Stimulated activated CD4-positive, alpha-beta T cell treated with anti-CD3 and anti-CD28 coated beads, Interleukin-1b, Interleukin-23, amount 100 ng/mL, for 48 hours (primary cell): ENCODE data around the gene CAT.
A peak's percentile ranks its signal among the peaks of the same experiment; 100 is the strongest.
"Not testable (repeated sequence)": the region's sequence is repeated elsewhere in the genome, so short reads cannot be mapped to it uniquely, and the experiment has no call there.

Experiments
- DNase-seq: peaks from one replicate; pipeline ENCODE4 v3.0.0-alpha.2; 2020

Gene CAT

DNA sequence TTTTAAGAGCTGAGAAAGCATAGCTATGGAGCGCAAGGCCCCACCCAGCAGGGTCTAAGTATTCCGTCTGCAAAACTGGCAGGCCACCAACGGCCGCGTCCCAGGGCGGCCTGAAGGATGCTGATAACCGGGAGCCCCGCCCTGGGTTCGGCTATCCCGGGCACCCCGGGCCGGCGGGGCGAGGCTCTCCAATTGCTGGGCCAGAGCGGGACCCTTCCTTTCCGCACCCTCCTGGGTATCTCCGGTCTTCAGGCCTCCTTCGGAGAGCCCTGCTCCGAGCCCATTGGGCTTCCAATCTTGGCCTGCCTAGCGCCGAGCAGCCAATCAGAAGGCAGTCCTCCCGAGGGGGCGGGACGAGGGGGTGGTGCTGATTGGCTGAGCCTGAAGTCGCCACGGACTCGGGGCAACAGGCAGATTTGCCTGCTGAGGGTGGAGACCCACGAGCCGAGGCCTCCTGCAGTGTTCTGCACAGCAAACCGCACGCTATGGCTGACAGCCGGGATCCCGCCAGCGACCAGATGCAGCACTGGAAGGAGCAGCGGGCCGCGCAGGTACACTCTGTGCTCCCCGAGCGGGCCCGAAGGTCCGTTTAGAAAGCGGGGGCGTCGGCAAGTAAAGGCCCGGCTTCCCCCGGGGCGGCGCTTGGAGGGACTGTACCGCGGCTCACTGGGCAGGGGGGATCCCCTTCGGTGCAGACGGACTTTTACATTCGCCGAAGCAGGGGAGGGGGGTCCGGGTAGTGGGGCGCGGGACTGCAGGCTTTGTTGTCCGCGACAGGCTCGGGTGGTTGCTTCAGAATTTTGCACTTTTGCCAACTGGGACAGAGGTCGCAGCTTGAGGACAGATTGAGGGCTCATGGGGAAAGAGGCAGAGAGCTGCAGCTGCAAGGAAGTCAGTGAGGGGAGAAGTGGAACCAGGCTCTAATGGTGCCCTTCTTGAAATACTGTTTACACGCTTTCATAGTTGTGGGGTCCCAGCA is at the start of gene CAT:
CAT (plus strand) TSS at position 406 of the 979 bp plus-strand sequence; CDS start at position 486, 80 bp downstream.
- peak; percentile 98 for DNase-seq

DNA sequence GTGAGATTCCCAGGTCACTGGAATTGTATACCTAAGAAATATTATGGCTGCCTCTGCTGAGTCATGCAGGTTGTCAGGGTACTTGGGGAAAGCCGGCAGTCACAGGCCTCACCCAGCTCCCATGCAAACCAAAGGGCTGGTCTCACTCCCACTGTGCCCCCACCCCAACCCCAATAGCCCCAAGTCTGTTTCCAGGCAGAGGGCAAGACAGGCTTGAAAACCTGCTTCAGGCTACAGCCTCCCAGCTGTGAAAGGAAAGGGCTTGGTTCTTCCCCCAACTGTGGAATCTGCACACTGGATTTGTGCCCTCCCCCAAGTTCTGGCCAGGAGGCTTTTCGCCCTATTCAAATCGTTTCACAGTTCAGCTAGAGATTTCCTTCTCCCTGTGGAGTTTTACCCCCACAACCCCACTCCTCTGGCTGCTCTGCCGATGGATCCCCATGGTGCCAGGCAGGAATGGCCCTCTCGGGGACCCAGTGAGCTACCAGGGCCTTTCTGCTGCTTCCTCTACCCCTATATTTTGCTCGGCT is 43.9 kb upstream of the CAT start:
- no peak for DNase-seq

DNA sequence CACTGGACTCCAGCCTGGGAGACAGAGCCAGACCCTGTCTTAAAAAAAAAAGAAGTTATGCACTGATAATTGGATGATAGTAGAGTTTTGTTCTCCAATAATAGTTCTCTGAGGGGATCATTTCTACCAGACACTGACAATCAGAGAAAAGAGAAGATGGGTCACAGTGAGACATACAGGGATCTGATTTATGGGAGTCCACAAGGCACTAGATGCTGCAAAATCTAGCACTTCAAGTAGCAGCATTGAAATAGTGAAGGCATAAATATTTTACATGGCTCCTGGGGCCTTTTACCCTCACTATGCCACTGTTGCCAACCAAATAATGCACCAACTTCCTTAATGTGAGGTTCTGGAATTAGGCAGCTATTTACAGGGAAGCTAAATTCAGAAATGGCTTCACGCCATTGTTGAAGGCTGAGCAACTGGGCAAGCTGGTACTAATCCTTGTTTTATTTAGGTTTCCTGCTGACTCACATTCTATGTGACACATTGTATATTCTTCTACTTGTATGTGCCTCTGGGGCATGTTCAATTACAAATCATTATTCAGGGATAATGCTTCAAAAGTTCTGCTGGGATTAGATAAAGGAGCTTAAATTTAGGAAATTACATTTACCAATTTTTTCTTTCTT is 42.7 kb upstream of the CAT start:
- no peak for DNase-seq

DNA sequence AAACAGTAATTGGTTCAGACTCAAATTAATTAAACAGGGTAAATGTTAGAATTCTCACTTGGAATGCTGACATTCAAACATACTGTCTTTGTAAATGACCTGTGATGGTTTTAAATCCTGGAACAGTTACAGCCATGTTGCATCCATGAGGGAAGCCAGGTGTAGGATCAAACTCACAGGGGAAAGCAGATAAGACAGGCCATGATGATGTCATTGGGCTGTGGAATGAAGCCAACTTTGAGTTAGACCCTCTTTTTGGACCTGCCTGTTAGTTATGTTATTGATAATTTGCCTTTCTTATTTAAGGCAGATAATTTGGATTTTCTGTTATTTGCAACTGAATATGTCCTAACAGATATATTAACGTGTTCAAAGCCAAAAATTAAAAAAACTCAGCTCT is 41.6 kb upstream of the CAT start:
- no peak for DNase-seq

DNA sequence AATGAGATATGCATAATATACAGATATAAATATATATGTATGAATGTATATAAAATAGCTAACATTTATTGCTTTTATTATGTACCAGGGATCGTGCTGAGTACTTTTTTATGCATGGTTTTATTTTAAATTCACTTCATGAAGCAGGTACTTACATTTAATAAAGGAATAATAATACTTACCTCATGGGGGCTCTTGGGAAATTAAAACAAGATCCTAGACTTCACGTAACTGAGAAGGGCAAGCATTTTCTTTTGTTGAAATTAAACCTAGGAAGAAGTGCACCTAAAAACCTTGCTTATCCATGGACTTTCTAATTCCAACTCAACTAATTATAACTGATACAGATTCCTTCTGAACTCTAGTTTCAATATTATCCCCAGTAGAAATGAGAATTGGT is 40.9 kb upstream of the CAT start:
- DNase-seq: no peak

DNA sequence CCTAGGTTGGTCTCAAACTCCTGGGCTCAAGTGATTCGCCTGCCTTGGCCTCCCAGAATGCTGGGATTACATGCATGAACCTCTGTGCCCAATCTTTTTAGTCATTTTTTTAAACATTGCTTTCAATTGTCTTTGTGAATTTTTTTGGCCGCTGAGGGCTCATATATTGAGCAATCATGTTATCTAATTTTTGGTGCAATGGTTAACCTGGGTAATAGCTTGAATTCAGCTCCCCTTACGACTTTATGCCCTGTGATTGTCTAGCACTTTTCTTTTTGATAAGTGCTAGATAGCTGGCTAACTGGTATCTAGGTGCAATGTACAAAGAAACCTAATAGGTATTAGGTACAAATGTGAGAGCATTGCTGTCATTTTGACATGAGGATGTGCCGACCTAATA is 35.3 kb upstream of the CAT start:
- DNase-seq: no peak

DNA sequence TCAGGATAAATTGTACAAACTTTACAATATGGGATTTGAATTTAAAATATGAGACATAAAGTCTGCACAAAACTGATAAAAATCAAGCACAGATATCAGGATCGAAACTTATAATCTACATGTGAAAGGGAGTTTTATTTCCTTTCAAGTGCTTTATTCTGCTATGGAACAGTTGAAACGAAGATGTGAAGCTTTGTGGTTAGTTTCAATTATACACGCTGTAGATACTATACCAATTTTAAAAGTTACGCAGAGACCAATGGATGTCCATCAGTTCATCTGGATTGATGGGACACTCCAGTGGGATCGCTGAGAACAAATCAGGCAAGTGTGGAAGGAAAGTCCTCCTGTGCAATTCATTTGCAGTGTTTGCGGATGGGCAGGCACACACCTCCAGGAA is 34.5 kb upstream of the CAT start:
- DNase-seq: no peak

DNA sequence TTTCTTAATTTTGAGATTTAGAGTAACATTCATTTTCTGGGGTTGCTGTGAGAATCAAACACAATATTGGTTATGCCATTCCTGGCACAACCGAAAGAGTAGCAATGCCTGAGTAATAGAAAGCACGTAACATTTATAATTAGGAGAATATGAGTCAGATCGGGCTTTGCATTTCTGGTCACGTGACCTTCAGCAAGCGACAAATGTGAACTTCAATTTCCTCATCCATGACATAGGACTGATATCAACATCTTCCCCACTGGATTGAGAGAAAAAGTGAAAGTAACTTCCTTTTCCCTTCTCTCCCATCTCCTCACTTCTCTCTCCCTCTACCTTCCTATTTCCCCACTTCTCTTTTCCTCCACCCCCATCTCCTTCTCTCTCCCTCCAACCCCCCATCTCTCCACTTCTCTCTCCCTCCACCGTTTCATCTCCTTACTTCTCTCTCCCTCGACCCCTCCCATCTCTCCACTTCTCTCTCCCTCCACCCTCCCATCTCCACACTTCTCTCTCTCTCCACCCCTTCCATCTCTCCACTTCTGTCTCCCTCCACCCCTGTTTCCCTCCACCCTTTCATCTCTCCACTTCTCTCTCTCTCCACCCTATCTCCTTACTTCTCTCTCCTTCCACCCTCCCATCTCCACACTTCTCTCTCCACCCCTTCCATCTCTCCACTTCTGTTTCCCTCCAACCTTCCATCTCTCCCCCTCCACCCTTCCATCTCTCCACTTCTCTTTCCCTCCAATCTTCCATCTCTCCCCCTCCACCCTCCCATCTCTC is 33.5 kb upstream of the CAT start:
- no peak for DNase-seq

DNA sequence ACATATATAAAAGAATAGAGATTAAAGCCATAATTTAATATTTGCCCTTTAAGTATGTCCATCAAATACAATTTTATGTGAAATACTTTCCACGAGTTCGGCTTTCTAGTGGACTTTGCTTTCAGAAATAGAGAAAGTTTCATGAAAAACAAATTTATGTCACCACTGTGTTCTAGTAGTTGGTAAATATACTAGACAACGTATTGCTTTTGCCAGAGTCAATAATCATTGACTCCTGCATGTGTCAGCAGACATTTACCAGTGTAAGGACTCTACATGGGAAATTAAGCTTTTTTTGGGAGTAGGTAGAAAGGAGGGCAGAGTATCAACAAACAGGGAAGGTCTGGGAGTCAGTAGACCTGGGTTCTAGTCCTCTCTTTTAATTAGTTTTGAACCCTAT is 32.3 kb upstream of the CAT start:
- no peak for DNase-seq

DNA sequence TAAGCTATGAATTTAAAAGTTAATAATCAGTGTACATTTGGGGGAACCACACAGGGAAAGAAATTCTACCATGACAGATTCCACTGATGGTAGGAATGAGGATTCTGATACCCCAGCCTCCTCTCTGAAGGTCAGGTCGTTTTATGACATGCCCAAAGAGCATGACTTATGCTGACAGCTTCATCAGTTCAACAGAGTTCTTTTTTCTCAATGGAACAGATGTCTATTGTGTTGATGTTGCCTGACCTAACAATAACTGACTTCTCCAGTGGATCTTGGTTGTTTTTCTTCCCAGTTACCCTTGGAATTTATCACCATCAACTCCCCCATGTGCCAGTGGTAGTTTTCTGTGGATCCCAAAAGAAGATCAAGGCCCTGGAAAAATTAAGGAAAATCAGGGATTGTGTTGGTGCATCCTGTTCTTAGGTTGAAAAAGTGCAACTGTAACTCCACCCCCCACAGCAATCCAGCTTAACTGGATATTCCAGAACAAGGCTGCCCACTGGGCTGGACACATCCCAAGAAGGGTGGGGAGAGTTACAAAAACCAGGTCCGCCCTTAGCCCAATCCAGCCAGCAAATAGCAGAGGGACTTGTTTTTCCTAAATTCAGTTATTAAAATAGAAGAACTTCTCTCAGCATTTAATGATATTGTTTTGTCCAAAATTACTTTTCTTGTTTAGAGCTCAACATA is 31.5 kb upstream of the CAT start:
- DNase-seq: no peak

DNA sequence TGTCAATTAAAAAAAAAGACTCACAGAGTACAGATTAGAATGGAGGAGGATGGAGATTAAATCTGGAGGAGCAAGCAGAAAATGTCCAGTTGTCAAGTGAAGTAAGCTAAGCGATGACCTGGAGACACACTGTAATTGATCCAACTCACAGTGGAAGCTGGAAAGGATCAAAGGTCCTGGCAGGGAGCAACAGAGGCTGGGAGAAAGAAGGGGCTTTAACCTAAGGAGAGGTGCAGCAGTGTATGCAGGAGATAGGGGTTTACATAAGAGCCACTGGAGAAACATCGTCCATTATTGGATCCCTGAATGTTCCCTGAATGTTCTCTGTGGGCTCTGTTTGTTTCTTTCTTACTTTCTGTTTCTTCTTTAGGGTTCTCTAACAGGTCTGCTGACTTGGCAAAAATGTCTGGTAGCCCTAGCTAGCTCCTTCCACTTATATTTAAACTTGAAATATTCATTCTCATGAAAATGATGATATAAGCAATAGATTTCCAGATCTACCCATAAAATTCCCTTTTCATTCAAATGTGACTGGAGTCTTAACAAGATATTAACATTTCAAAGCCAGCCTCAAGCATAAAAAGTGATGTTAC is 30.1 kb upstream of the CAT start:
- DNase-seq: no peak

DNA sequence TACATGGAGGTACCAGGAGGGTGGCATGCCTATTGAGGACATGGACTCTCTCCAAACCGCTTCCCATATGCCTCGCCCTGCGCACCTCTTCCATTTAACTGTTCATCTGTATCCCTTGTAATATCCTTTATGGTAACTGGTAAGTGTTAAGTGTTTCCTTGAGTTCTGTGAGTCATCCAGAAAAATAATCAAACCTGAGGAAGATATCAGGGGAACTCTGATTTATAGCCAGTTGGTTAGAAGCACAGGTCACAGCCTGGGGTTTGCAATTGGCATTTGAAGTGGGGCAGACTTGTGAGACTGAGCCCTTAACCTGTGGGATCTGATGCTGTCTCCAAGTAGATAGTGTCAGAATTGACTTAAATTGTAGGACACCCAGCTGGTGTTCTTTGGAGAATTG is 27.6 kb upstream of the CAT start:
- no peak for DNase-seq

DNA sequence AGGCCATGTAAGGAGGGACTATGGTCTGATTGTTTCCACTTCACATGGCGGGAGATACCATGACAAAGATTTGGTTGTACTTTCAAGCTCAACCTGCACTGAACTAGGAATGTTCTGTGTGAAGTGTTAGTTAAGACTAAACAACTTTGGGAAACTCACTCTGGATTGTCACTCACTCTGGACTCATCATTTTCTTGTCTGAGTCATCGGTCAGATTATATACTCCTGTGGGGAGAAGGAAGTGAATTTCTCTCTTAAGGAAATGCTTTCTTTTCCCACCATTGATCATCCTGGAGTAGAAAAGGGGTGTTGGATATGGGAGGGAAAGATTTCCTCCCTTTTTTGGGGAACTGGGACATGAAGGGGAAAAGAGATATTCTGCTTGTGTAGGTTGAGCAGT is 26.9 kb upstream of the CAT start:
- DNase-seq: no peak

DNA sequence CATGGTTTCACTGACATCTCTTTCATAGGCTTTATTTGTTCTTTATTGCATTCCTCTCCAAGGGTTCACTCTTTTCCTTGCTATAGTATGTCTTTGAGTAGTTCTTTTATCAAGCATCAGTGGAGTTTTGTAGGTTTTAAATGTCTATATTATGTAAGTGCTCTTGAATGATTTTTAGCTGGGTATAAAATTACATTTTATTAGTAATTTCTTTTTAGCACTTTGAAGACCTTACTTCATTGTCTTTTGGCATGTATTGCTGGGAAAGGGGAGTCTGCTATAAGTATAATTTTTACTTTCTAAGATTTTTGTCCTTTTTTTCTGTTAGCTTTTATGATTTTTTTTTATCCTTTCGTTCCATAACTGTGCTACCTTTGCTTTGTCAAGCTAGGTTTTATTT is 25.5 kb upstream of the CAT start:
- DNase-seq: no peak

DNA sequence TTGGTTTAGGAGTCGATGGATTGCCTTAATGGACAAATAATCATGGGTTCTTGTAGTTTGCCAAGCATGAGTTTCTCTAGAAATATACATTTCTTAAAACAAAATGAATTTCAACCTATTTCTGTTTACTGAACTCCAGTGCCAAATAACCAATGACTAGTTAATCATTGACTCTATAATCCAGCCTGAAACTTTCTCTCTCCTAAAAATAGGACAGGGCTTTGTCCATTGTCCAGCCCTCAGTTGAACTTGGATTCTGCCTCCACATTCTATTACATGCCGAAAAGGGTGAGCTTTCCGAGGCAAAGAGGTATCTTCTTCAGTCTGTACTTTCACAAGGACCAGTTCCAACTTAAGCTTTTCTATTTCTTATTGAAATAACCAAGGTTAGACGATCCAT is 23.2 kb upstream of the CAT start:
- DNase-seq: no peak

DNA sequence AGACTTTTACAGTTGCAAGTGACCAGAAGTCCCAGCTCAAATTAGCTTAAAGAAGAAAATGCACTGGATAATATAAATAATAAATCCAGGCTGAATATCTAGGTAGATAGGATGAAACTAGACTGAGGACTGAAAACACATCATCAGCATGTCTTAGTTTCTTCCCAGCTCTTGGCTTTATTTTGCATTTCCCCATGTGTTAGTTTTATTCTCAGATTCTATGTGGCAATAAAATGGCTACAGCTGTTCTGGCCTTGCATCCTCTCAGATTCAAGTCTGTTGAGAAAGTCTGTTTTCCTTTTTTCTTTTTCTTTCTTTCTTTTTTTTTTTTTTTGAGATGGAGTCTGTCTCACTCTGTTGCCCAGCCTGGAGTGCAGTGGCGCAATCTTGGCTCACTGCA is 22.6 kb upstream of the CAT start:
- no peak for DNase-seq

DNA sequence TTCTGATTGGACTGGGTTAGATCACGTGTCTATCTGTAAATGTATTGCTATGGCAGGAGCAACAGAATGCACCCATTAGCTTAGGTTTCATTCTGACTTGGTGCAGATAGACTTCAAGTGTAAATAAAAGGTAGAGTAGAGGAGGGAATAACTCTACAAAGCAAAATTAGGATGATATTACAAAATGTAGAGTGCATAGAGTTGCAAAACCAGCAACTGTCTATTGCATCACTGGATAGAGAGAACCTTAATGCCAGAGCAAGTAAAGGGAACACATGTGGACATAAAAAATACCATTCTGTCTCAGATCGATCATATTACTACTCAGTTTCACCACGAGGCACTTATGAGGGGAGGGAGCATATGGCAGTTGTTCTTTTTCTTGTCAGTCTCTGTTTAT is 22.0 kb upstream of the CAT start:
- DNase-seq: no peak

DNA sequence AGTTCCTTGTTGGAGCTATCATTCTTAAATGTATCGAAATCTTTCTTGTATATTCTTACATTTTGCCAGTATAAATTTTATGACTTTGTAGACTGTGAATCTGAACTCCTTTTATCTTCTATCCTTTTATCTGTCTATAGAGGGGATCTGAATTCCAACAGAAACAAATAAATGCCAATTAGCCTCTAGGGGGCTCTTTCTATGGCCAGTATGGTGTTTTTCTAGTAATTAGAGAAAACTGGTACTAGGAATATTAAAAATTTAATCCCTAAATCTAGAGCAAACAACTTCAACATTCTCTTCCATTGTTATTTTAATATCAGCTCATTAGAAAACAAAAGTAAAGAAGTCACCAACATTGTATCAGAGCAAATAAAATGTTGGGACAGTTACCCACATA is 21.5 kb upstream of the CAT start:
- no peak for DNase-seq

DNA sequence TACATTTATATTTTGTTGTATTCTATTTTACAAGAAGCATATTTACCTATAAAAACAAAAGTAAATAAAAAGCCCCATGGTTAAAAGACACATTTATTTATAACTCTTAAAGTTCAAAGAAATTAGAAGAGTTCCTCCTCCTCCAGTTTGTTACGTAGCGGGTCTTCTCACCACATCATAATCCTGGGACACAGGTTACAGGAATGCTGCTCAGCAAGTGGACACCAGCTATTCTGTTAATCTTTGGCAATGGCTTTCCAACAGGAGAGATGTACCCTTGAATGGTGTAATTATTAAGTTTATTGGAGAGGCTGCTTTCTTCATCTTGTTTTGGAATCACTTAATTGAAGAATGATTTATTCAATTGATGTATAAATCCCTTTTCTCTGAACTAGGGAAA is 19.6 kb upstream of the CAT start:
- DNase-seq: no peak

DNA sequence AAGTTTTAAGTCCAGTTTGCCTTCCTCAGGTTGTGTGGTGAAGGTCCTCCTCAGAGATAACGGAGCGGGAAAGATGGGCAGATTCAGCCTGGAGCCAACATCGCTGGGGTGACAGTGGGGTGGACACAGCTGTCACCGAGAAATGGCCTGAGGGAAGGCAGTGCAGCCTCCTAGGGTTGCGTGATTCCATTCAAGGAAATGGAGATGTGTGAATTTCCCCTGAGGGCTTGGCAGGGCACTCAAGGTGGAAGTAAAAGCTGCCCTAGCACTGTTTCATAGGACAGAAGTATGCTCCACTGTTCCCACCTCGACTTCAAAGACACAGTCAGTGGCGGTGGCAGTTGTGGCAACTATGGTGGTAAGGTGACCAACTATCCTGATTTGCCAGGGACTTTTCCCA is 15.4 kb upstream of the CAT start:
- no peak for DNase-seq

DNA sequence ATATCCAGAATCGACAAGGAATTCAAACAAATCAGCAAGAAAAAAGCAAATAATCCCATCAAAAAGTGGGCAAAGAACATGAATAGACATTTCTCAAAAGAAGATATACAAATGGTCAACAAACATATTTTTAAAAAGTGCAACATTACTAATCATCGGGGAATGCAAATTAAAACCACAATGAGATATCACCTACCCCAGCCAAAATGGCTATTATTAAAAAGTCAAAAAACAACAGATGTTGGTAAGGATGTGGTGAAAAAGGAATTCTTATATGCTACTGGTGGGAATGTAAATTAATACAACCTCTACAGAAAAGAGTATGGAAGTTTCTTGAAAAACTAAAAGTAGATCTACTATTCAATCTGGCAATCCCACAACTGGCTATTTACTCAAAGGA is 13.9 kb upstream of the CAT start:
- not testable (repeated sequence) for DNase-seq

DNA sequence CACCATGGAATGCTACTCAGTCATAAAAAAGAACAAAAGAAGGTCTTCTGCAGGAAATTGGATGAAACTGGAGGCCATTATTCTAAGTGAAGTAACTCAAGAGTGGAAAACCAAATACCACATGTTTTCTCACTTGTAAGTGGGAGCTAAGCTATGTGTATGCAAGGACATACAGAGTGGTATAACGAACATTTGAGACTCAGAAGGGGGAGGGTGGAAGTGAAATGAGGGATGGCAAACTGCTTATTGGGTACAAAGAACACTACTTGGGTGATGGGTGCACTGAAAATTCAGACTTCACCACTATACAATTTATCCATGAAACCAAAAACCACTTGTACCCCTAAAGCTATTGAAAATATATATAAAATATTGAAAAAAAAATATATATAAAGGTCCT is 13.4 kb upstream of the CAT start:
- no peak for DNase-seq
